NCI-H345 treated with DMSO at 0.1 percent for 48 hours (cell line): Measurements from ENCODE around the gene NR5A1.

ENCODE experiments used
- DNase-seq: peaks from one replicate; lab custom pipeline; 2025; ENCODE audit not compliant: unreplicated experiment; lab: John Stamatoyannopoulos, UW

The NR5A1 gene

GRCh38 chr9:124506931-124507879, at the start of gene NR5A1:
Gene NR5A1 (minus strand): TSS chr9:124507399. CDS start chr9:124503395, 4,004 bp downstream.
- DNase-seq: no peak

- no peak for DNase-seq
These were observed 47.8 kb upstream of the NR5A1 start for GRCh38 chr9:124555043-124555442.

DNA sequence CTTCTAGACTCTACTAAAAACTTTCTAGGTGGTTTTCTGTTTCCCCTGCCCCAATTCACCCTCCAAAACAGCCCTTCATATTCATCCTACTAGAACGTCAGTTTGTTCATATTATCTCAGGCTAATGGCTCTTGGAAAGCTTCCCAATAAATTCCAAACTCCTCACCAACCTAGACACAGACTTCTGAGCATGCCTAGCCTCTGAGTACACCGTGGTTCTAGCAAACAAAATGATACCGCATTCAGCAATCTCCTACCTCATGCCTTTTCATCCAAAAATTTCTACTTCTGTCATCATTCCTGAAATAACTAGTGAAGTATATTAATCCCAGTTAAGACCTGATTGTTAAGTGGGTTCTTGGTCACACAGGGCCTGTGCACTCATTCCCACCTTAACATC, 46.5 kb upstream of the NR5A1 start:
- DNase-seq: no peak

GRCh38 chr9:124552273-124552605, 45.0 kb upstream of the NR5A1 start:
- DNase-seq: no peak

GRCh38 chr9:124551472-124552272, 44.5 kb upstream of the NR5A1 start:
- DNase-seq: no peak

GRCh38 chr9:124550072-124550471, 42.9 kb upstream of the NR5A1 start:
- no peak for DNase-seq

- no peak for DNase-seq
These were observed 41.8 kb upstream of the NR5A1 start for GRCh38 chr9:124549016-124549415.

DNA sequence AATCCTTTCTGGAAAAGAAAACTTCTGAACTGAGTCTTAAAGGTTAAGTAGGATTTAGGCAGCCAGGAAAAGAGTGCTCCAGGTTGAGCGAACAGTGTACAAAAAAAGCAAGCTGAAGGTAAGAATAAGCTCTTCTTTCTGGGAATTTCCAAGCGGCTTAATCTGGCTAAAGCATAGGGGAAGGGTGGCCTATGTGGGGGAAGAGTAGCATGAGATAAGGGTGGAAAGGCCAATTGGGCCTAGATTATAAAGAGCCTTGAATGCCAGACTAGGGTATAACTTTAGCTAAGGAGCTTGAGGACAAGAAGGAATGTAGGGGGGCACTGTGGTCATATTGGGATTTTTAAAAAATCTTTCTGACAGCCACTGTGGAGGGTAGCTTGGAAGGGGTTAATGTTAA, 37.3 kb upstream of the NR5A1 start:
- DNase-seq: no peak

GRCh38 chr9:124541824-124542223, 34.6 kb upstream of the NR5A1 start:
- DNase-seq: no peak

DNA sequence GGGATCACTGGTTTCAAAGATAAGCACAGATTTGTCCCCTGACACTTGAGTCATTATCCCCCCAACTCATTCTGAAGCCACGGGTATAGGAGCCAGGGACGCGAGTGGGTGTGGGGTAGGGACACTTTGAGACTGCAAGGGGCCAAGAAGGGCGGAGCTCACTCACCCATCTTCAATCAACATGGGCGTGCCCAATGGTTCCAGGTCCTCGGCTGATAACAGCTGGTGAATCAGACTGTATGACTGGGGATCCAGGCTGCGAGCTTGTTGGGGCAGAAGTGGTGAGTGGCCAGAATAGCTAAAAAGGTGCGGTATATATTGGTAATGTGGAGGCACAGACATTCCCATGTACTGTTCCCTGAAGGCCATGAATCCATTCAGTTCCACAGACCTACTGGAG, 30.7 kb upstream of the NR5A1 start:
- no peak for DNase-seq

- DNase-seq: no peak
These were observed 28.6 kb upstream of the NR5A1 start for GRCh38 chr9:124535846-124536245.

DNA sequence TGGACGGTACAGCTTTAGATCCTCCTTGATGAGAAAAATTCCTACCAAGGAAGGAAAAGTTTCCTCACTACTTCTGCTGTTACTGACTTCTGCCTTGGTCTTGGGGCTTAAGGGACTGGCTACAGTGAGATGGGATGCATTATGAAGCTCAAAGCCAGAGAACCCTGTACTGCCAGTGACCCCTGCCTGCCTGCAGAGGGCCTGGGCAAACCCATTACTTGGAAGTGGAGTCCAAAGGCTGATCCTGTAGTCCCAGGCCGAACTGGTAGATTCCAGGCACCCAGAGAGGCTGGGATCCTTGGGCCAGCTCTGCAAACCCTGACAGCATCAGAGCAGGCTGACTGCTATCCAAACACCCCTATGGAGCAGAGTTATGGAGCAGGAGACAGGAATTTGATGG, 25.7 kb upstream of the NR5A1 start:
- no peak for DNase-seq

DNA sequence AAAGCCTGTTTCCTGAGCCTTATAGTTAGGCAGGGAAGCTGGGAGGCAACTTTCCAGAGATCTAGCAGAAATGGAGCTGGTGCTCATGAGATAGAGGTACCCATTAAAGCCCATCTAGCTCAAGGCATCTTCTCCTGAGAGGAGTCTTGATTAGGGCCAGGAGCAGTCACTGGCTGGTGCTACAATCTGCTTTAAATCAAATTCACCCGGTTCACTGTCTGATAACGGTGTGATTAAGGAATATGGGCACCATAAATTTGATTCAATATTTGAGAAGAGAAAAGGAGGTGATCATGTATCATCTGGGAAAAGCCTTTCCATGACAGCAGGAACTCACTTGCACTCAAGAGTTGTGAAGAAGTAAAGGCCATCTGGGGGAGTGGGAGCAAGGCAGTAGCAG, 23.9 kb upstream of the NR5A1 start:
- DNase-seq: no peak

DNA sequence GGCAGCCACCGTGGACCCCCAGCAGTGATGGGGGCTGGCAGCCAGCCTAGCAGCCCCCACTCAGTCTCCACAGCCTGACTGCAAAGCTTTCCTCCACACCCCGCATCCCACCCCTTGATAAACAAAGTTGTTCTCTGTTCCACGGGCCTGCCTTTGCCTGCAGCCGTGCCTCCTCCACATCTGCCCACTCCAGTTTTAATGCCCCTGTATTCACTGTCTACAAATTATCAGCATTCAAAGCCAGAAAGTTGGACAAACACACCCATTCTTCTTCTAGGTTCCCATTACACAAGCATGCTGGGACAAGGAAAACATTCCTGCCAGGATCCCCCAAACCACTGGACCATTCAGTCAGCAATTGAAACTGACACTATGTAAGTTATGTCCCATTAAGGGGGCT, 23.0 kb upstream of the NR5A1 start:
- no peak for DNase-seq

GRCh38 chr9:124527781-124528180, 20.6 kb upstream of the NR5A1 start:
- no peak for DNase-seq

- no peak for DNase-seq
These were observed 19.0 kb upstream of the NR5A1 start for GRCh38 chr9:124526174-124526573.

DNA sequence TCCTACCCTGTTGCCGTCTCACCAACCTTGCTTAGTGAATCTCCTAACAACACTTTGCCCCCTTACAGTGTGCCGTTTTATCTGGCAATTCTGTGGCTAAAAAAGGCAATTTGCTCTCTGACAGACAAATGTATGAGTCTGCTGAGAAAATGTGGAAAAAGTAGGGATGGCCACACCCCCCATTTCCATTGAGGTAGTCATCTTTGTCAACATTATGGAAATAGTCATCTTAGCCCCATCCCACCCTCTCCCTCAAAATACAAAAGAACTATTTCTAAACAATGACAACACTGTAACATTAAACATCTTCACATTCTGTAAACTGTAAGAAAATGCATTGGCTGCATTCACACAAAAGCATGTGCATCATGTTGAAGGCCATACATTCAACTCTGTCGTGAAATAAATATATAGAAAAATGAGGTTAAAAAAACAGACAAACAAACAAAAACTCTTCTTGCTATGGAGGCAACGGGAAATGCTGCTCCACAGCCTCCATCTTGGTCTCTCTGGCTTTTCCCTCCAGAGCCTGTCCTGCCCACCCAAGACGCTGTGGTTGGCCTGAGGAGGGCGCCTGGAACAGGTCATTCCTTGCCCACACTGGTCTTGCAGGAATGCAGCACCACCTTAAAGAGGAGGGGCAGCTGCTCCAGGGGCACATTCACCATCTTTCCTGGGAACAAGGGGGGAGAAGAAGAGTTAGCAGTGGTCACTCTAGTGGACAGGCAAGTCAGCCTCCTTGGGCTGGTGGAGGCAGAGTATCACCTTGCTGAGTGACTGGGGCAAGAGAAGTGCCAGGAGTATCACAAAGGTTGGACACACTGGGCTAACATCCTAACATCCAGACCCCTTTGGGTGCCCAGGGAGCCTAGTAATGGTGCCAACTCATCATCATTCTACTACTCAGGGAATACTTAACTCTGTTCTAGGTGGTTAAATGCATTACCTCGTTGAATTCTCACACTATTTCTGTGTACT, 15.2 kb upstream of the NR5A1 start:
- DNase-seq: no peak

GRCh38 chr9:124521142-124521541, 13.9 kb upstream of the NR5A1 start:
- no peak for DNase-seq

DNA sequence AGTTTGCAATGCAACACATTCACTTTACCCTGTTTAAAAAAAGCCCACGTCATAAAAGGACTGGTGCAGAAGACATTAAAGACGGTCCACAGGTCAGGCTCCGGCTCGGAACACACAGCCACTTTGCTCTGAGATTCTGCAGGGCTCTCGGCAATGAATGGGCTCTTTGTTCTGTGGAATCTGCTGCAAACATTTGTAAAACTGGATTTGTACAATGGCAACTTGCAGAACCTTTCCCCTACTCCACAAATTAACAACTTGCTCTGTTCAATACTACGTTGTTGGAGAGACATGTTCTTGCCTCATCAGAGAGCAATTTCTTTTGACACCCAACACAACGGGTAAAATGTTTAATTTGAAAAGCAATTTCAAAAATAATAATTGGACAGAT, 13.0 kb upstream of the NR5A1 start:
- no peak for DNase-seq

- DNase-seq: no peak
These were observed 10.9 kb upstream of the NR5A1 start for GRCh38 chr9:124518116-124518515.

DNA sequence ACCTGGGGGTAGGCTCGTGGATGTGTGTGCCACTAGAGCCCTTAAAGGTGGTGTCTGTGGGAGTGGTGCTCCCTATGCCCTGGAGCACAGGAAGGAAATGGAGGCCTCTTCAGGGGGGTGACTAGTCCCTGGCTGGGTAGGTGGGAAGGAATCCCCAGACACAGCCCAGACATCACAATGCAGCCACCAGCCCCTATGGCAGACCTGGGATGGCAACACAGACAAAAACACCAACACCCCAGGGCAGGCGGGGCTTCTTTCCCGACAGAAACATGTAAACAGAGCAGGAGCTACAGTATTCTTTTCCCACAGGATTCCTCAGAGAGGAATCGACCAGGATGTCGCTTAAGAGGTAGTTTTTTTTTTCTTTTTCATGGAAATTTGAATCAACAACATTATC, 10.4 kb upstream of the NR5A1 start:
- no peak for DNase-seq
